IMR-90 (cell line): ENCODE data around the gene BRAT1. TPM values are rescaled to one million over a fixed set of nuclear protein-coding genes. Genes with fewer than 3 reads are reported as not detected.
A peak's percentile ranks its signal among the peaks of the same experiment; 100 is the strongest.

Source experiments
- ATAC-seq: fragments of 200-7000 bp; cut with Tn5 transposase; 2 replicates; pipeline ENCODE4 v1.9.1; 2020; ENCODE audit warnings: low read depth, mild to moderate bottlenecking, moderate library complexity
- BruUV-seq: library from RNA; stranded (reverse); fragments of 400-500 nt; replicated peaks from 2 replicates; lab custom pipeline; 2021; lab: Mats Ljungman, UMichigan
- CTCF ChIA-PET: fragments of 300-600 bp; formaldehyde crosslinking; extraction: SDS; loops from one replicate; lab custom pipeline; 2021; ENCODE audit warnings: antibody characterized with exemption; lab: Yijun Ruan, JAX
- POLR2A ChIA-PET: fragments of 300-600 bp; sonication (Branson Sonifier 250); formaldehyde crosslinking; loops from one replicate; lab custom pipeline; 2022; ENCODE audit warnings: antibody characterized with exemption; ENCODE audit not compliant: unreplicated experiment; lab: Charles Lee
- DNase-seq: peaks from one replicate; pipeline ENCODE4 v3.0.0; 2013
- H2AFZ ChIP-seq: replicated peaks from 2 replicates; pipeline ENCODE3; 2013; ENCODE audit warnings: low read length, mild to moderate bottlenecking; ENCODE audit not compliant: poor library complexity
- H2AK5ac ChIP-seq: 2 replicates; pipeline ENCODE4 v1.6.1; 2013; ENCODE audit warnings: low read depth, low read length, inconsistent platforms
- H2AK9ac ChIP-seq: replicated peaks from 2 replicates; pipeline ENCODE3; 2013; ENCODE audit warnings: mild to moderate bottlenecking, low read depth, low read length, moderate library complexity; ENCODE audit not compliant: poor library complexity
- H2BK120ac ChIP-seq: 2 replicates; pipeline ENCODE4 v1.6.1; 2013; ENCODE audit warnings: low read depth, low read length, inconsistent platforms
- H2BK15ac ChIP-seq: 3 replicates; pipeline ENCODE4 v1.6.1; 2013; ENCODE audit warnings: low read depth, low read length, inconsistent platforms
- H2BK20ac ChIP-seq: 2 replicates; pipeline ENCODE4 v1.6.1; 2013; ENCODE audit warnings: low read depth, mild to moderate bottlenecking, inconsistent platforms, low read length, moderate library complexity
- H2BK5ac ChIP-seq: 2 replicates; pipeline ENCODE4 v1.6.1; 2013; ENCODE audit warnings: mild to moderate bottlenecking, low read depth, low read length, inconsistent platforms; ENCODE audit not compliant: poor library complexity, severe bottlenecking
- H3K14ac ChIP-seq: replicated peaks from 2 replicates; pipeline ENCODE4 v1.6.1; 2013; ENCODE audit warnings: low read depth, low read length, inconsistent platforms
- H3K18ac ChIP-seq: 2 replicates; pipeline ENCODE4 v1.6.1; 2013; ENCODE audit warnings: low read depth, low read length, control low read depth
- H3K23ac ChIP-seq: 2 replicates; pipeline ENCODE4 v1.6.1; 2013; ENCODE audit warnings: low read depth, low read length, inconsistent platforms
- H3K27ac ChIP-seq: 2 replicates; pipeline ENCODE4 v1.5.1; 2013; ENCODE audit warnings: mild to moderate bottlenecking, control low read depth, low read length; ENCODE audit not compliant: insufficient read depth
- H3K27me3 ChIP-seq: 2 replicates; pipeline ENCODE4 v1.6.1; 2013; ENCODE audit warnings: low read length; ENCODE audit not compliant: control insufficient read depth, insufficient read depth
- H3K36me3 ChIP-seq: 2 replicates; pipeline ENCODE4 v1.6.1; 2013; ENCODE audit warnings: low read length, mixed read lengths; ENCODE audit not compliant: control insufficient read depth, insufficient read depth
- H3K4ac ChIP-seq: 2 replicates; pipeline ENCODE4 v1.6.1; 2013; ENCODE audit warnings: low read depth, low read length, inconsistent platforms
- H3K4me1 ChIP-seq: 2 replicates; pipeline ENCODE4 v1.6.1; 2013; ENCODE audit warnings: low read length, mixed read lengths; ENCODE audit not compliant: control insufficient read depth, insufficient read depth
- H3K4me2 ChIP-seq: 2 replicates; pipeline ENCODE4 v1.6.1; 2013; ENCODE audit warnings: low read depth, mild to moderate bottlenecking, control low read depth, low read length, moderate library complexity
- H3K4me3 ChIP-seq: 2 replicates; pipeline ENCODE4 v1.5.1; 2013; ENCODE audit warnings: low read depth, mild to moderate bottlenecking, control low read depth, low read length, moderate library complexity; ENCODE audit not compliant: insufficient read depth
- H3K56ac ChIP-seq: 2 replicates; pipeline ENCODE4 v1.6.1; 2013; ENCODE audit warnings: low read length, inconsistent platforms; ENCODE audit not compliant: insufficient read depth; ENCODE audit errors: extremely low read depth
- H3K79me1 ChIP-seq, 2 experiments: 2 replicates each; pipeline ENCODE4 v1.6.1; 2013; ENCODE audit warnings: low read length in 2 of 2, inconsistent platforms in 1 of 2, low read depth in 1 of 2
- H3K9ac ChIP-seq: 2 replicates; pipeline ENCODE4 v1.6.1; 2013; ENCODE audit warnings: low read depth, low read length, control low read depth
- H3K9me1 ChIP-seq: 2 replicates; pipeline ENCODE4 v1.6.1; 2013; ENCODE audit warnings: low read length, inconsistent platforms; ENCODE audit not compliant: insufficient read depth
- H3K9me3 ChIP-seq: 2 replicates; pipeline ENCODE4 v1.6.1; 2013; ENCODE audit warnings: low read length; ENCODE audit not compliant: control insufficient read depth, insufficient read depth
- H4K20me1 ChIP-seq: 2 replicates; pipeline ENCODE4 v1.6.1; 2013; ENCODE audit warnings: low read length, inconsistent platforms; ENCODE audit not compliant: insufficient read depth
- H4K5ac ChIP-seq: 2 replicates; pipeline ENCODE4 v1.6.1; 2013; ENCODE audit warnings: mild to moderate bottlenecking, low read depth, low read length, control low read depth
- H4K8ac ChIP-seq, 2 experiments: 2 replicates each; pipeline ENCODE4 v1.6.1; 2013; ENCODE audit warnings: low read depth in 2 of 2, low read length in 2 of 2, control low read depth in 1 of 2, inconsistent platforms in 1 of 2
- H4K91ac ChIP-seq: 2 replicates; pipeline ENCODE4 v1.6.1; 2013; ENCODE audit warnings: low read depth, low read length, inconsistent platforms; ENCODE audit not compliant: insufficient read depth
- CEBPB ChIP-seq: IDR thresholded peaks from 2 replicates; pipeline ENCODE4 v1.6.1; 2012; ENCODE audit warnings: low read depth, low read length, improper control_type of control experiment
- MAZ ChIP-seq: IDR thresholded peaks from 2 replicates; pipeline ENCODE4 v1.6.1; 2012; ENCODE audit warnings: low read depth, mild to moderate bottlenecking, low read length, improper control_type of control experiment, moderate library complexity, borderline replicate concordance
- MXI1 ChIP-seq: IDR thresholded peaks from 2 replicates; pipeline ENCODE4 v1.6.1; 2012; ENCODE audit warnings: low read depth, mild to moderate bottlenecking, low read length, moderate library complexity, borderline replicate concordance
- RAD21 ChIP-seq: IDR thresholded peaks from 2 replicates; pipeline ENCODE4 v1.6.1; 2012; ENCODE audit warnings: low read length, improper control_type of control experiment
- RCOR1 ChIP-seq: IDR thresholded peaks from 2 replicates; pipeline ENCODE4 v1.6.1; 2012; ENCODE audit warnings: mild to moderate bottlenecking, low read length, improper control_type of control experiment; ENCODE audit not compliant: insufficient replicate concordance
- WGBS, 2 experiments: methylation state at CpG; one replicate each; pipeline versions ENCODE4 v1.1.5 to v1.1.7; 2013; ENCODE audit warnings: missing lambda C conversion rate in 2 of 2; ENCODE audit not compliant: insufficient read length in 1 of 2; ENCODE audit errors: extremely low coverage in 2 of 2; 5-methylcytosine and 5-hydroxymethylcytosine counted together
- dilution Hi-C: fragments of 300-500 bp; cut with HindIII; formaldehyde crosslinking; loops from one replicate; pipeline ENCODE4 v1.14.3; 2018; ENCODE audit warnings: low sequenced_read_pairs; ENCODE audit not compliant: unreplicated experiment
- in situ Hi-C: fragments of 300-500 bp; cut with MboI; formaldehyde crosslinking; loops from 3 replicates; pipeline ENCODE4 v1.14.3; 2019; ENCODE audit warnings: low sequenced_read_pairs, inconsistent platforms, mixed read lengths
- intact Hi-C: fragments of 100-400 bp; cut with micrococcal nuclease; formaldehyde crosslinking; loops from 2 replicates; pipeline ENCODE4 v1.10.0; 2022
- polyA plus RNA-seq, 3 experiments: library from polyadenylated mRNA; depleted of rRNA; stranded (reverse); fragments of >200 nt; gene quantifications; 2 replicates each; pipeline ENCODE4 v1.2.3, GENCODE V29; 2012; ENCODE audit warnings: low replicate concordance in 1 of 3
- total RNA-seq: library from RNA; depleted of rRNA; stranded (reverse); fragments of >200 nt; gene quantifications from 2 replicates; pipeline ENCODE4 v1.2.3, GENCODE V29; 2012
- TF ChIP-seq, protein P1 (sequence below): conservative IDR thresholded peaks from 2 replicates; pipeline ENCODE4 v1.5.1; 2012; ENCODE audit warnings: mild to moderate bottlenecking, low read depth, low read length, improper control_type of control experiment
- TF ChIP-seq, protein P2 (sequence below): fragments of 150-350 bp; IDR thresholded peaks from 2 replicates; pipeline ENCODE4 v1.6.1; 2017; ENCODE audit warnings: mild to moderate bottlenecking, antibody characterized with exemption, low read length, low read depth
- TF ChIP-seq, protein P3 (sequence below): fragments of 150-350 bp; IDR thresholded peaks from 2 replicates; pipeline ENCODE4 v1.6.1; 2016; ENCODE audit warnings: low read depth, mild to moderate bottlenecking, low read length, moderate library complexity, borderline replicate concordance

Gene BRAT1
- total and polyA plus RNA-seq, 2 of the 4 experiments (the other 2 are of a cell fraction) = 6.8 to 21.9 TPM

DNA sequence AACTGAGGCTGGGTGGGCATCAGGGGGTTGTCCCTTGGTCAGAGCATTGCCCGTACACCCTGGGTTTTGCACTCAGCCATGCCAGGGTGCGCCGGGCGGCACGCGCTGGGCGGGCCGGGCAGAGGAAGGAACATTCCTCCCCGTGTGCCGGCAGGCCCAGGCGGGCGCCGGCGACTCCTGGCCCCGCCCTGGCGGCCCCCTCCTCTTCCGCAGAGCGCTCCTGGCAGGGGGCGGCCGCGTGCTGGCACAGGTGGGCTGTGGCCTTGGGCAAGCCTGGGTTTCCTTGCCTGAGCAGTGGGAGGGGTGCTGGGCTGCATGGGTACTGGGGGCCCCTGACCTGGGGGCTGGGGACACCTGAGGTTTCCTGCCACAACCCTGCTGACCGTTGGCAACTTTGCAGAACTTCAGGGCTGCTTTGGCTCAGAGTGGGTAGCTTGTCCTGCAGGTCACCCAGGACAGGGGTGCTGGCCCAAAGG lies 31.8 kb downstream of the BRAT1 start:
- H3K9me1 ChIP-seq = no peaks in the 10 kb centered on the region
- no TSS peak for BruUV-seq
- intact Hi-C loops = no loop called here
- ChIA-PET CTCF (no interaction called here), POLR2A (no interaction called here)
- no peak overlapping the region for H2BK5ac ChIP-seq
- no peak overlapping the region for H4K8ac ChIP-seq
- no peak overlapping the region for H3K23ac ChIP-seq
- DNase-seq (no peak), ATAC-seq (no peak)
- TF ChIP-seq, protein P1, sequence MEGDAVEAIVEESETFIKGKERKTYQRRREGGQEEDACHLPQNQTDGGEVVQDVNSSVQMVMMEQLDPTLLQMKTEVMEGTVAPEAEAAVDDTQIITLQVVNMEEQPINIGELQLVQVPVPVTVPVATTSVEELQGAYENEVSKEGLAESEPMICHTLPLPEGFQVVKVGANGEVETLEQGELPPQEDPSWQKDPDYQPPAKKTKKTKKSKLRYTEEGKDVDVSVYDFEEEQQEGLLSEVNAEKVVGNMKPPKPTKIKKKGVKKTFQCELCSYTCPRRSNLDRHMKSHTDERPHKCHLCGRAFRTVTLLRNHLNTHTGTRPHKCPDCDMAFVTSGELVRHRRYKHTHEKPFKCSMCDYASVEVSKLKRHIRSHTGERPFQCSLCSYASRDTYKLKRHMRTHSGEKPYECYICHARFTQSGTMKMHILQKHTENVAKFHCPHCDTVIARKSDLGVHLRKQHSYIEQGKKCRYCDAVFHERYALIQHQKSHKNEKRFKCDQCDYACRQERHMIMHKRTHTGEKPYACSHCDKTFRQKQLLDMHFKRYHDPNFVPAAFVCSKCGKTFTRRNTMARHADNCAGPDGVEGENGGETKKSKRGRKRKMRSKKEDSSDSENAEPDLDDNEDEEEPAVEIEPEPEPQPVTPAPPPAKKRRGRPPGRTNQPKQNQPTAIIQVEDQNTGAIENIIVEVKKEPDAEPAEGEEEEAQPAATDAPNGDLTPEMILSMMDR = no peak
- TF ChIP-seq, protein P2, sequence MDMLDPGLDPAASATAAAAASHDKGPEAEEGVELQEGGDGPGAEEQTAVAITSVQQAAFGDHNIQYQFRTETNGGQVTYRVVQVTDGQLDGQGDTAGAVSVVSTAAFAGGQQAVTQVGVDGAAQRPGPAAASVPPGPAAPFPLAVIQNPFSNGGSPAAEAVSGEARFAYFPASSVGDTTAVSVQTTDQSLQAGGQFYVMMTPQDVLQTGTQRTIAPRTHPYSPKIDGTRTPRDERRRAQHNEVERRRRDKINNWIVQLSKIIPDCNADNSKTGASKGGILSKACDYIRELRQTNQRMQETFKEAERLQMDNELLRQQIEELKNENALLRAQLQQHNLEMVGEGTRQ = no peak
- TF ChIP-seq RAD21 (no peak), MAZ (no peak), RCOR1 (no peak), MXI1 (no peak), CEBPB (no peak)
- TF ChIP-seq, protein P3, sequence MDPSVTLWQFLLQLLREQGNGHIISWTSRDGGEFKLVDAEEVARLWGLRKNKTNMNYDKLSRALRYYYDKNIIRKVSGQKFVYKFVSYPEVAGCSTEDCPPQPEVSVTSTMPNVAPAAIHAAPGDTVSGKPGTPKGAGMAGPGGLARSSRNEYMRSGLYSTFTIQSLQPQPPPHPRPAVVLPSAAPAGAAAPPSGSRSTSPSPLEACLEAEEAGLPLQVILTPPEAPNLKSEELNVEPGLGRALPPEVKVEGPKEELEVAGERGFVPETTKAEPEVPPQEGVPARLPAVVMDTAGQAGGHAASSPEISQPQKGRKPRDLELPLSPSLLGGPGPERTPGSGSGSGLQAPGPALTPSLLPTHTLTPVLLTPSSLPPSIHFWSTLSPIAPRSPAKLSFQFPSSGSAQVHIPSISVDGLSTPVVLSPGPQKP = no peak
- H4K91ac ChIP-seq = no peak overlapping the region; the same call in 1 of the 2 replicates
- H4K20me1 ChIP-seq = 0 out of 2 replicates have a peak, but pooled peaks cover 9% of the 10 kb centered on the region
- in situ Hi-C loops = no loop called here
- H2BK15ac ChIP-seq = no peak overlapping the region
- peak overlapping the region; percentile 47 for H2AK9ac ChIP-seq
- no peak overlapping the region; the same call in 1 of the 2 replicates for H3K4ac ChIP-seq
- no peak overlapping the region; the same call in 1 of the 2 replicates for H2BK20ac ChIP-seq
- H2AK5ac ChIP-seq = peak overlapping the region; percentile 59
- H3K18ac ChIP-seq = no peak overlapping the region
- H3K9ac ChIP-seq = no peak overlapping the region
- no peak overlapping the region for H3K27ac ChIP-seq
- H3K36me3 ChIP-seq = no peaks in the 10 kb centered on the region
- WGBS, 2 experiments = 95% methylated on average over 4 of the region's 22 CpGs; no CpG with 5 or more reads in 1 of the 2 experiments
- peak overlapping the region; percentile 60 for H2AFZ ChIP-seq
- H3K4me1 ChIP-seq = peaks cover 23% of the 10 kb centered on the region
- no peak overlapping the region for H3K4me3 ChIP-seq
- H3K79me1 ChIP-seq = peaks cover 0 to 4% of the 10 kb centered on the region in 2 experiments; a peak in 1 of 4 replicates
- no peak overlapping the region for H3K14ac ChIP-seq
- no peaks in the 10 kb centered on the region for H3K27me3 ChIP-seq
- H4K5ac ChIP-seq = no peak overlapping the region
- no peaks in the 10 kb centered on the region for H3K9me3 ChIP-seq
- no peak overlapping the region for H3K4me2 ChIP-seq
- H3K56ac ChIP-seq = no peak overlapping the region
- no peak overlapping the region for H2BK120ac ChIP-seq
- dilution Hi-C loops = no loop called here
